ENCODE results near the gene RANBP3.
"Not testable (repeated sequence)": the region's sequence is repeated elsewhere in the genome, so short reads cannot be mapped to it uniquely, and the experiment has no call there.

The RANBP3 gene

GRCh38 chr19:5963855-5964254 lies 14.1 kb downstream of the RANBP3 start:
- no peak for DNase-seq

- DNase-seq = not testable (repeated sequence)
Observed at GRCh38 chr19:5963259-5963658, 14.7 kb downstream of the RANBP3 start.

- DNase-seq = peak in 4 of 5 experiments; percentile 31 to 96 (median 71)
Observed at GRCh38 chr19:5961969-5962945, 15.7 kb downstream of the RANBP3 start.

GRCh38 chr19:5961641-5961968 lies 16.3 kb downstream of the RANBP3 start:
- DNase-seq = not testable (repeated sequence)

- DNase-seq = no peak
Observed at GRCh38 chr19:5960005-5961001, 17.6 kb downstream of the RANBP3 start.

GRCh38 chr19:5959260-5960004 lies 18.5 kb downstream of the RANBP3 start:
- no peak for DNase-seq

- no peak for DNase-seq
Observed at GRCh38 chr19:5958851-5959122, 19.2 kb downstream of the RANBP3 start.

- no peak for DNase-seq
Observed at GRCh38 chr19:5958074-5958850, 19.7 kb downstream of the RANBP3 start.

- no peak for DNase-seq
Observed at GRCh38 chr19:5957170-5957569, 20.8 kb downstream of the RANBP3 start.

- DNase-seq = no peak
Observed at GRCh38 chr19:5956728-5957127, 21.2 kb downstream of the RANBP3 start.

- no peak for DNase-seq
Observed at GRCh38 chr19:5956323-5956722, 21.6 kb downstream of the RANBP3 start.

GRCh38 chr19:5955636-5955935 lies 22.4 kb downstream of the RANBP3 start:
- DNase-seq = no peak

- no peak for DNase-seq
Observed at GRCh38 chr19:5954293-5954692, 23.6 kb downstream of the RANBP3 start.

- DNase-seq = peak in 1 of 5 experiments; percentile 52
Observed at GRCh38 chr19:5953680-5954213, 24.2 kb downstream of the RANBP3 start.

- peak in 1 of 5 experiments; percentile 70 for DNase-seq
Observed at GRCh38 chr19:5953030-5953589, 24.8 kb downstream of the RANBP3 start.

GRCh38 chr19:5952193-5953029 lies 25.5 kb downstream of the RANBP3 start:
- DNase-seq = no peak

GRCh38 chr19:5951338-5951861 lies 26.5 kb downstream of the RANBP3 start:
- no peak for DNase-seq

GRCh38 chr19:5950741-5951140 lies 27.2 kb downstream of the RANBP3 start:
- DNase-seq = no peak

GRCh38 chr19:5949792-5950305 lies 28.1 kb downstream of the RANBP3 start:
- DNase-seq = peak in 2 of 5 experiments; percentile 15 to 40
